ENCODE results near the gene RRAGC. TPM values are rescaled to one million over a fixed set of nuclear protein-coding genes. Genes with fewer than 3 reads are reported as not detected.

The RRAGC gene
- total RNA-seq, 5 donors from 2014 or later (not counting 1 experiment from before 2014, with no cell fraction given) = 14.8 to 22.1 (median 18.8) TPM

- Histone ChIP-seq H3K27me3 (replicated peaks in 1 of 2; ENCODE audit: control insufficient read depth in 2 of 2, extremely low read depth in 1 of 2, insufficient read depth in 2 of 2, low read length in 1 of 2) (peaks cover 10 to 22% of the 10 kb centered on the region in 2 experiments), H3K36me3 (ENCODE audit: control insufficient read depth in 2 of 2, extremely low read depth in 1 of 2, insufficient read depth in 1 of 2, low read length in 1 of 2) (no peaks in the 10 kb centered on the region), H3K4me1 (ENCODE audit: control insufficient read depth in 1 of 2, extremely low read depth in 1 of 2, insufficient read depth in 2 of 2, low read length in 2 of 2) (no peaks in the 10 kb centered on the region), H3K9me3 (peaks cover 5% of the 10 kb centered on the region), H3K27ac (ENCODE audit: low read length) (no peak overlapping the region), H3K4me3 (ENCODE audit: control insufficient read depth in 1 of 2, extremely low read depth in 1 of 2, low read length in 1 of 2) (no peak overlapping the region)
- DNase-seq = no peak
- H3K4me3 Mint-ChIP-seq = no peak overlapping the region
- H3K36me3 Mint-ChIP-seq = peaks cover 4% of the 10 kb centered on the region
- no peak for ATAC-seq (replicated peaks in 1 of 4)
- H3K27me3 Mint-ChIP-seq = peaks cover 60 to 61% of the 10 kb centered on the region in 2 donors
- ChIA-PET CTCF (no interaction called here), POLR2A (interaction anchor here (0.6 to 0.7 kb wide), 3 partner anchors 55 to 1502 kb away, joined by 3 to 9 read pairs (median 6); no protein-coding TSS in a partner anchor)
- peaks cover 11 to 21% (median 17%) of the 10 kb centered on the region in 3 donors for H3K9me3 Mint-ChIP-seq
- H3K27ac Mint-ChIP-seq = no peak overlapping the region
- 50% methylated on average over 1 of the region's 1 CpG for WGBS (ENCODE audit: insufficient coverage)
- no peaks in the 10 kb centered on the region for H3K4me1 Mint-ChIP-seq
Observed at GRCh38 chr1:38791892-38792291, 67.7 kb downstream of the RRAGC start.

- no peak overlapping the region for H3K4me3 Mint-ChIP-seq
- ChIA-PET CTCF (no interaction called here), POLR2A (no interaction called here)
- peaks cover 4% of the 10 kb centered on the region for H3K36me3 Mint-ChIP-seq
- H3K27me3 ChIP-seq (replicated peaks in 1 of 2; ENCODE audit: control insufficient read depth in 2 of 2, extremely low read depth in 1 of 2, insufficient read depth in 2 of 2, low read length in 1 of 2) = peaks cover 10 to 23% of the 10 kb centered on the region in 2 experiments
- no peak overlapping the region for H3K27ac ChIP-seq (ENCODE audit: low read length)
- H3K9me3 Mint-ChIP-seq = peaks cover 11 to 21% (median 17%) of the 10 kb centered on the region in 3 donors
- no peaks in the 10 kb centered on the region for H3K36me3 ChIP-seq (ENCODE audit: control insufficient read depth in 2 of 2, extremely low read depth in 1 of 2, insufficient read depth in 1 of 2, low read length in 1 of 2)
- no peak for DNase-seq
- no peaks in the 10 kb centered on the region for H3K4me1 Mint-ChIP-seq
- H3K9me3 ChIP-seq = peaks cover 5% of the 10 kb centered on the region
- H3K4me1 ChIP-seq (ENCODE audit: control insufficient read depth in 1 of 2, extremely low read depth in 1 of 2, insufficient read depth in 2 of 2, low read length in 2 of 2) = no peaks in the 10 kb centered on the region
- H3K27ac Mint-ChIP-seq = no peak overlapping the region
- H3K27me3 Mint-ChIP-seq = peaks cover 63 to 66% of the 10 kb centered on the region in 2 donors
- no peak for ATAC-seq (replicated peaks in 1 of 4)
- no peak overlapping the region for H3K4me3 ChIP-seq (ENCODE audit: control insufficient read depth in 1 of 2, extremely low read depth in 1 of 2, low read length in 1 of 2)
Observed at GRCh38 chr1:38791164-38791515, 68.4 kb downstream of the RRAGC start.

- Mint-ChIP-seq H3K4me3 (no peak overlapping the region), H3K36me3 (peaks cover 4% of the 10 kb centered on the region), H3K27me3 (peaks cover 65 to 70% of the 10 kb centered on the region in 2 donors), H3K4me1 (no peaks in the 10 kb centered on the region), H3K9me3 (peaks cover 11 to 21% (median 17%) of the 10 kb centered on the region in 3 donors), H3K27ac (no peak overlapping the region)
- POLR2A ChIA-PET = no interaction called here
- DNase-seq (no peak), ATAC-seq (replicated peaks in 1 of 4) (no peak)
- no peak overlapping the region for H3K4me3 ChIP-seq (ENCODE audit: control insufficient read depth in 1 of 2, extremely low read depth in 1 of 2, low read length in 1 of 2)
- H3K27me3 ChIP-seq (replicated peaks in 1 of 2; ENCODE audit: control insufficient read depth in 2 of 2, extremely low read depth in 1 of 2, insufficient read depth in 2 of 2, low read length in 1 of 2) = peaks cover 10 to 26% of the 10 kb centered on the region in 2 experiments
- peaks cover 5% of the 10 kb centered on the region for H3K9me3 ChIP-seq
- CTCF ChIA-PET = no interaction called here
- H3K27ac ChIP-seq (ENCODE audit: low read length) = no peak overlapping the region
- no peaks in the 10 kb centered on the region for H3K36me3 ChIP-seq (ENCODE audit: control insufficient read depth in 2 of 2, extremely low read depth in 1 of 2, insufficient read depth in 1 of 2, low read length in 1 of 2)
- H3K4me1 ChIP-seq (ENCODE audit: control insufficient read depth in 1 of 2, extremely low read depth in 1 of 2, insufficient read depth in 2 of 2, low read length in 2 of 2) = no peaks in the 10 kb centered on the region
- 82% methylated on average over 2 of the region's 6 CpGs for WGBS (ENCODE audit: insufficient coverage)
Observed at GRCh38 chr1:38790422-38791163, 69.0 kb downstream of the RRAGC start.

- Mint-ChIP-seq H3K4me1 (no peaks in the 10 kb centered on the region), H3K27ac (no peak overlapping the region), H3K4me3 (no peak overlapping the region), H3K36me3 (peaks cover 4% of the 10 kb centered on the region), H3K9me3 (peaks cover 10 to 17% (median 16%) of the 10 kb centered on the region in 3 donors), H3K27me3 (peaks cover 67 to 70% of the 10 kb centered on the region in 2 donors)
- Histone ChIP-seq H3K27me3 (replicated peaks in 1 of 2; ENCODE audit: control insufficient read depth in 2 of 2, extremely low read depth in 1 of 2, insufficient read depth in 2 of 2, low read length in 1 of 2) (peaks cover 10 to 26% of the 10 kb centered on the region in 2 experiments), H3K4me3 (ENCODE audit: control insufficient read depth in 1 of 2, extremely low read depth in 1 of 2, low read length in 1 of 2) (no peak overlapping the region), H3K9me3 (peaks cover 5% of the 10 kb centered on the region), H3K27ac (ENCODE audit: low read length) (no peak overlapping the region), H3K36me3 (ENCODE audit: control insufficient read depth in 2 of 2, extremely low read depth in 1 of 2, insufficient read depth in 1 of 2, low read length in 1 of 2) (no peaks in the 10 kb centered on the region), H3K4me1 (ENCODE audit: control insufficient read depth in 1 of 2, extremely low read depth in 1 of 2, insufficient read depth in 2 of 2, low read length in 2 of 2) (no peaks in the 10 kb centered on the region)
- no peak for DNase-seq
- ATAC-seq (replicated peaks in 1 of 4) = no peak
- ChIA-PET CTCF (no interaction called here), POLR2A (no interaction called here)
- 0% methylated on average over 1 of the region's 5 CpGs for WGBS (ENCODE audit: insufficient coverage)
Observed at GRCh38 chr1:38789498-38790169, 69.9 kb downstream of the RRAGC start.

GRCh38 chr1:38788341-38789336 lies 70.9 kb downstream of the RRAGC start:
- H3K27ac ChIP-seq (ENCODE audit: low read length) = no peak overlapping the region
- H3K9me3 ChIP-seq = peaks cover 5% of the 10 kb centered on the region
- H3K36me3 ChIP-seq (ENCODE audit: control insufficient read depth in 2 of 2, extremely low read depth in 1 of 2, insufficient read depth in 1 of 2, low read length in 1 of 2) = no peaks in the 10 kb centered on the region
- Mint-ChIP-seq H3K9me3 (peaks cover 5 to 9% (median 8%) of the 10 kb centered on the region in 3 donors), H3K27me3 (peaks cover 69 to 71% of the 10 kb centered on the region in 2 donors), H3K4me3 (no peak overlapping the region), H3K36me3 (no peaks in the 10 kb centered on the region), H3K27ac (no peak overlapping the region), H3K4me1 (no peaks in the 10 kb centered on the region)
- 52% methylated on average over 7 of the region's 15 CpGs for WGBS (ENCODE audit: insufficient coverage)
- H3K4me1 ChIP-seq (ENCODE audit: control insufficient read depth in 1 of 2, extremely low read depth in 1 of 2, insufficient read depth in 2 of 2, low read length in 2 of 2) = no peaks in the 10 kb centered on the region
- no peak for ATAC-seq (replicated peaks in 1 of 4)
- no peak for DNase-seq
- H3K27me3 ChIP-seq (replicated peaks in 1 of 2; ENCODE audit: control insufficient read depth in 2 of 2, extremely low read depth in 1 of 2, insufficient read depth in 2 of 2, low read length in 1 of 2) = peaks cover 10 to 31% of the 10 kb centered on the region in 2 experiments
- no peak overlapping the region for H3K4me3 ChIP-seq (ENCODE audit: control insufficient read depth in 1 of 2, extremely low read depth in 1 of 2, low read length in 1 of 2)
- POLR2A ChIA-PET = no interaction called here
- CTCF ChIA-PET = no interaction called here

Measured in T-cell (primary cell).